ENCODE results near the gene ETV3. TPM values are rescaled to one million over a fixed set of nuclear protein-coding genes. Genes with fewer than 3 reads are reported as not detected.

The ETV3 gene
- total RNA-seq, 1 donor from 2014 or later: 37.2 TPM

GRCh38 chr1:157140063-157140588, 1.9 kb upstream of the ETV3 start:
- DNase-seq (ENCODE audit: low spot score): no peak

GRCh38 chr1:157139052-157139715, 989 bp upstream of the ETV3 start:
- no peak for DNase-seq (ENCODE audit: low spot score)

- DNase-seq (ENCODE audit: low spot score): no peak
Observed at GRCh38 chr1:157137408-157138219, 581 bp downstream of the ETV3 start.

- no peak for DNase-seq (ENCODE audit: low spot score)
Observed at GRCh38 chr1:157137046-157137407, 1.2 kb downstream of the ETV3 start.

- no peak for DNase-seq (ENCODE audit: low spot score)
Observed at GRCh38 chr1:157136133-157136532, 2.1 kb downstream of the ETV3 start.

- no peak for DNase-seq (ENCODE audit: low spot score)
Observed at GRCh38 chr1:157135646-157136045, 2.5 kb downstream of the ETV3 start.

- DNase-seq (ENCODE audit: low spot score): no peak
Observed at GRCh38 chr1:157135070-157135469, 3.1 kb downstream of the ETV3 start.

GRCh38 chr1:157134442-157134841, 3.8 kb downstream of the ETV3 start:
- DNase-seq (ENCODE audit: low spot score): no peak

GRCh38 chr1:157133426-157133825, 4.8 kb downstream of the ETV3 start:
- no peak for DNase-seq (ENCODE audit: low spot score)

GRCh38 chr1:157132616-157133167, 5.5 kb downstream of the ETV3 start:
- DNase-seq (ENCODE audit: low spot score): no peak

GRCh38 chr1:157132111-157132510, 6.1 kb downstream of the ETV3 start:
- no peak for DNase-seq (ENCODE audit: low spot score)

- no peak for DNase-seq (ENCODE audit: low spot score)
Observed at GRCh38 chr1:157131281-157131680, 6.9 kb downstream of the ETV3 start.

GRCh38 chr1:157124855-157125254, 13.3 kb downstream of the ETV3 start:
- DNase-seq (ENCODE audit: low spot score): no peak

- DNase-seq (ENCODE audit: low spot score): no peak
Observed at GRCh38 chr1:157119448-157119847, 18.7 kb downstream of the ETV3 start.

GRCh38 chr1:157119008-157119407, 19.2 kb downstream of the ETV3 start:
- DNase-seq (ENCODE audit: low spot score): peak; percentile 60

- peak; percentile 68 for DNase-seq (ENCODE audit: low spot score)
Observed at GRCh38 chr1:157117527-157118057, 20.6 kb downstream of the ETV3 start.

- no peak for DNase-seq (ENCODE audit: low spot score)
Observed at GRCh38 chr1:157116737-157117103, 21.5 kb downstream of the ETV3 start.

GRCh38 chr1:157115851-157116736, 22.1 kb downstream of the ETV3 start:
- peak; percentile 57 for DNase-seq (ENCODE audit: low spot score)

- DNase-seq (ENCODE audit: low spot score): no peak
Observed at GRCh38 chr1:157115429-157115838, 22.8 kb downstream of the ETV3 start.

GRCh38 chr1:157114183-157115121, 23.7 kb downstream of the ETV3 start:
- peak; percentile 64 for DNase-seq (ENCODE audit: low spot score)
